H9 (cell line): ENCODE measurements around the gene SLC25A19. TPM values are rescaled to one million over a fixed set of nuclear protein-coding genes. Genes with fewer than 3 reads are reported as not detected.

Experiments used
- DNase-seq: peaks from one replicate; pipeline ENCODE4 v3.0.0-alpha.2; 2017
- H2AFZ ChIP-seq: one replicate; pipeline ENCODE4 v1.6.1; 2013; ENCODE audit warnings: mild to moderate bottlenecking, low read length, control low read depth, moderate library complexity
- H2AK5ac ChIP-seq: 2 replicates; pipeline ENCODE4 v1.6.1; 2013; ENCODE audit warnings: low read length, control low read depth, mixed read lengths; ENCODE audit not compliant: insufficient read length
- H2BK120ac ChIP-seq: one replicate; pipeline ENCODE4 v1.6.1; 2013; ENCODE audit warnings: low read depth, mild to moderate bottlenecking, low read length, control low read depth, inconsistent platforms; ENCODE audit not compliant: poor library complexity, severe bottlenecking
- H2BK12ac ChIP-seq: 2 replicates; pipeline ENCODE4 v1.6.1; 2013; ENCODE audit warnings: low read length, control low read depth, mixed read lengths, low read depth; ENCODE audit not compliant: insufficient read length
- H2BK15ac ChIP-seq: 2 replicates; pipeline ENCODE4 v1.6.1; 2013; ENCODE audit warnings: low read depth, low read length, control low read depth
- H2BK20ac ChIP-seq: one replicate; pipeline ENCODE4 v1.6.1; 2013; ENCODE audit warnings: low read depth, mild to moderate bottlenecking, low read length, control low read depth, inconsistent platforms; ENCODE audit not compliant: poor library complexity, severe bottlenecking
- H2BK5ac ChIP-seq: 2 replicates; pipeline ENCODE4 v1.6.1; 2013; ENCODE audit warnings: low read length, control low read depth, mixed read lengths; ENCODE audit not compliant: insufficient read length
- H3K14ac ChIP-seq: 2 replicates; pipeline ENCODE4 v1.6.1; 2013; ENCODE audit warnings: low read length, control low read depth; ENCODE audit not compliant: insufficient read depth
- H3K18ac ChIP-seq: 2 replicates; pipeline ENCODE4 v1.6.1; 2013; ENCODE audit warnings: low read depth, mild to moderate bottlenecking, mixed read lengths, low read length, control low read depth; ENCODE audit not compliant: insufficient read length
- H3K23ac ChIP-seq: 2 replicates; pipeline ENCODE4 v1.6.1; 2013; ENCODE audit warnings: low read length, control low read depth, mixed read lengths, low read depth; ENCODE audit not compliant: insufficient read length
- H3K23me2 ChIP-seq: 2 replicates; pipeline ENCODE4 v1.6.1; 2013; ENCODE audit warnings: low read depth, mild to moderate bottlenecking, mixed read lengths, low read length, control low read depth; ENCODE audit not compliant: insufficient read length, poor library complexity, severe bottlenecking
- H3K27ac ChIP-seq: 2 replicates; pipeline ENCODE4 v1.5.1; 2013; ENCODE audit warnings: low read length, control low read depth, mixed read lengths, low read depth; ENCODE audit not compliant: insufficient read length
- H3K27me3 ChIP-seq: 2 replicates; pipeline ENCODE4 v1.6.1; 2013; ENCODE audit warnings: low read length, control low read depth, inconsistent platforms; ENCODE audit not compliant: insufficient read depth
- H3K4ac ChIP-seq: 2 replicates; pipeline ENCODE4 v1.6.1; 2013; ENCODE audit warnings: low read depth, mild to moderate bottlenecking, control low read depth, inconsistent platforms, low read length, moderate library complexity
- H3K4me1 ChIP-seq: 2 replicates; pipeline ENCODE4 v1.6.1; 2013; ENCODE audit warnings: low read length, control low read depth, inconsistent platforms; ENCODE audit not compliant: insufficient read depth
- H3K4me2 ChIP-seq: 2 replicates; pipeline ENCODE4 v1.6.1; 2013; ENCODE audit warnings: low read length, control low read depth, mixed read lengths; ENCODE audit not compliant: insufficient read length, insufficient read depth
- H3K56ac ChIP-seq: 2 replicates; pipeline ENCODE4 v1.6.1; 2013; ENCODE audit warnings: low read depth, mild to moderate bottlenecking, mixed read lengths, low read length, control low read depth; ENCODE audit not compliant: insufficient read length
- H3K79me1 ChIP-seq: 2 replicates; pipeline ENCODE4 v1.6.1; 2013; ENCODE audit warnings: low read depth, mild to moderate bottlenecking, moderate library complexity, low read length, control low read depth, inconsistent platforms; ENCODE audit not compliant: insufficient read depth, poor library complexity, severe bottlenecking
- H3K79me2 ChIP-seq: 2 replicates; pipeline ENCODE4 v1.6.1; 2013; ENCODE audit warnings: low read length, control low read depth, inconsistent platforms; ENCODE audit not compliant: insufficient read depth
- H3K9ac ChIP-seq: 2 replicates; pipeline ENCODE4 v1.6.1; 2013; ENCODE audit warnings: low read length, control low read depth, mixed read lengths; ENCODE audit not compliant: insufficient read length; ENCODE audit errors: extremely low read depth
- H3K9me3 ChIP-seq: one replicate; pipeline ENCODE4 v1.6.1; 2013; ENCODE audit warnings: low read depth, low read length, inconsistent platforms; ENCODE audit not compliant: control insufficient read depth
- H3T11ph ChIP-seq: one replicate; pipeline ENCODE4 v1.6.1; 2013; ENCODE audit warnings: mild to moderate bottlenecking, low read length, control low read depth, inconsistent platforms
- H4K20me1 ChIP-seq: one replicate; pipeline ENCODE4 v1.6.1; 2013; ENCODE audit not compliant: control insufficient read depth, insufficient read length, insufficient read depth
- H4K5ac ChIP-seq: 2 replicates; pipeline ENCODE4 v1.6.1; 2013; ENCODE audit warnings: low read depth, mild to moderate bottlenecking, mixed read lengths, low read length, control low read depth; ENCODE audit not compliant: insufficient read length
- H4K8ac ChIP-seq: replicated peaks from 2 replicates; pipeline ENCODE4 v1.6.1; 2013; ENCODE audit warnings: low read length, control low read depth, mixed read lengths, low read depth; ENCODE audit not compliant: insufficient read length
- H4K91ac ChIP-seq: 2 replicates; pipeline ENCODE4 v1.6.1; 2013; ENCODE audit warnings: low read depth, mild to moderate bottlenecking, moderate library complexity, mixed read lengths, low read length, control low read depth; ENCODE audit not compliant: insufficient read length
- H3K27ac Mint-ChIP-seq, 3 experiments: 2 replicates in 2 of 3; 3 replicates in 1 of 3; pipeline ENCODE4 v1.8.0; 2020 to 2021; ENCODE audit warnings: mixed read lengths in 3 of 3, mild to moderate bottlenecking in 1 of 3, moderate library complexity in 1 of 3
- H3K27me3 Mint-ChIP-seq: 2 replicates; pipeline ENCODE4 v1.8.0; 2021; ENCODE audit warnings: low read depth, mild to moderate bottlenecking, moderate library complexity, mixed read lengths
- H3K36me3 Mint-ChIP-seq, 3 experiments: 2 replicates in 2 of 3; 3 replicates in 1 of 3; pipeline ENCODE4 v1.8.0; 2020 to 2021; ENCODE audit warnings: low read depth in 3 of 3, mixed read lengths in 3 of 3; ENCODE audit not compliant: insufficient read depth in 1 of 3
- H3K4me1 Mint-ChIP-seq, 2 experiments: 2 replicates each; pipeline ENCODE4 v1.8.0; 2020; ENCODE audit warnings: mixed read lengths in 2 of 2
- H3K4me3 Mint-ChIP-seq, 2 experiments: 2 replicates in 1 of 2; 3 replicates in 1 of 2; pipeline ENCODE4 v1.8.0; 2020 to 2021; ENCODE audit warnings: mild to moderate bottlenecking in 2 of 2, mixed read lengths in 2 of 2, moderate library complexity in 1 of 2
- H3K9me3 Mint-ChIP-seq, 2 experiments: 2 replicates in 1 of 2; 3 replicates in 1 of 2; pipeline ENCODE4 v1.8.0; 2020; ENCODE audit warnings: mild to moderate bottlenecking in 2 of 2, mixed read lengths in 2 of 2, moderate library complexity in 1 of 2
- CTCF ChIP-seq: fragments of 200-600 bp; sonication (generic); conservative IDR thresholded peaks from 3 replicates; pipeline ENCODE4 v1.8.0; 2021; ENCODE audit warnings: antibody characterized with exemption, mild to moderate bottlenecking
- WGBS: extraction: QIAGEN DNeasy Blood & Tissue Kit; methylation state at CpG from one replicate; pipeline ENCODE4 v1.1.7; 2013; ENCODE audit warnings: missing lambda C conversion rate, low lambda C conversion rate, mixed read lengths; ENCODE audit not compliant: insufficient read length; ENCODE audit errors: extremely low coverage; 5-methylcytosine and 5-hydroxymethylcytosine counted together
- total RNA-seq: library from RNA; stranded (reverse); gene quantifications from 2 replicates; pipeline ENCODE4 v1.2.1, GENCODE V29; 2021

Gene SLC25A19
- total RNA-seq, 1 experiment from 2014 or later: 24.2 TPM

GRCh38 chr17:75267411-75268232 lies 21.6 kb downstream of the SLC25A19 start:
- H3K4me3 Mint-ChIP-seq: peak overlapping the region in 1 of 2 experiments; percentile 13; a peak in 1 of 5 replicates
- Histone ChIP-seq H2BK15ac (no peak overlapping the region), H3K27me3 (no peaks in the 10 kb centered on the region), H3K23ac (no peak overlapping the region), H4K8ac (no peak overlapping the region), H2BK120ac (no peak overlapping the region), H4K91ac (no peak overlapping the region), H2BK20ac (no peak overlapping the region), H3K4me1 (0 out of 2 replicates have a peak, but pooled peaks cover 2% of the 10 kb centered on the region), H4K5ac (no peak overlapping the region), H2AK5ac (no peak overlapping the region), H3K4ac (no peak overlapping the region), H3K79me2 (no peaks in the 10 kb centered on the region), H3K23me2 (peaks cover 22% of the 10 kb centered on the region), H2AFZ (no peak overlapping the region), H3K27ac (no peak overlapping the region), H3T11ph (no peak overlapping the region), H2BK12ac (no peak overlapping the region), H3K79me1 (no peaks in the 10 kb centered on the region), H4K20me1 (no peaks in the 10 kb centered on the region), H3K14ac (no peak overlapping the region), H3K9ac (peak overlapping the region; percentile 0), H3K4me2 (no peak overlapping the region), H3K56ac (no peak overlapping the region), H2BK5ac (no peak overlapping the region), H3K18ac (no peak overlapping the region), H3K9me3 (no peaks in the 10 kb centered on the region)
- peaks cover 19 to 26% of the 10 kb centered on the region in 2 experiments for H3K4me1 Mint-ChIP-seq
- no peaks in the 10 kb centered on the region; the same call in 1 of the 2 replicates for H3K27me3 Mint-ChIP-seq
- H3K9me3 Mint-ChIP-seq: no peaks in the 10 kb centered on the region
- peak overlapping the region; percentile 56 to 92 (median 75) for H3K27ac Mint-ChIP-seq
- DNase-seq: peak; percentile 93
- peak; percentile 64 for TF ChIP-seq CTCF
- peaks cover 8 to 48% (median 43%) of the 10 kb centered on the region in 3 experiments; a peak in 6 of 7 replicates for H3K36me3 Mint-ChIP-seq
- no CpG with 5 or more reads among the region's 14 CpGs for WGBS
